HCT116 (cell line): ENCODE results near the gene LRP1B. TPM values are rescaled to one million over a fixed set of nuclear protein-coding genes. Genes with fewer than 3 reads are reported as not detected.

Experiments used
- ATAC-seq: fragments of 200-7000 bp; cut with Tn5 transposase; 2 replicates; pipeline ENCODE4 v1.9.1; 2020; ENCODE audit warnings: mild to moderate bottlenecking, moderate library complexity
- BruUV-seq: library from RNA; stranded (reverse); fragments of 400-500 nt; replicated peaks from 2 replicates; lab custom pipeline; 2021; lab: Mats Ljungman, UMichigan
- CTCF ChIA-PET: fragments of 300-600 bp; sonication (Branson Sonifier 250); formaldehyde crosslinking; loops from one replicate; lab custom pipeline; 2021; ENCODE audit warnings: antibody characterized with exemption; lab: Charles Lee
- POLR2A ChIA-PET: fragments of 300-600, 350-600 bp; sonication (Branson Sonifier 250); formaldehyde crosslinking; loops from one replicate; lab custom pipeline; 2021; ENCODE audit warnings: antibody characterized with exemption; lab: Charles Lee
- RAD21 ChIA-PET, 2 experiments: fragments of 300-600 bp; sonication (Branson Sonifier 250); formaldehyde crosslinking; loops; one replicate each; lab custom pipeline; 2023; ENCODE audit warnings: low total read pairs in 2 of 2; ENCODE audit not compliant: uncharacterized antibody in 2 of 2, unreplicated experiment in 2 of 2, low non-redundant PET in 1 of 2; lab: Charles Lee
- DNase-seq: peaks from one replicate; pipeline ENCODE4 v3.0.0-alpha.2; 2010; ENCODE audit warnings: low read depth, low spot score
- H2AFZ ChIP-seq: fragments of 200-600 bp; shearing (Covaris generic), sonication (generic); 2 replicates; pipeline ENCODE4 v1.6.1; 2017; ENCODE audit warnings: low read depth, mixed run types, mixed read lengths, antibody characterized with exemption, low read length; ENCODE audit not compliant: poor library complexity, severe bottlenecking
- H3K27ac ChIP-seq: 2 replicates; pipeline ENCODE4 v1.5.1; 2012; ENCODE audit warnings: low read depth, low read length
- H3K27me3 ChIP-seq: fragments of 200-600 bp; sonication (generic); 2 replicates; pipeline ENCODE4 v1.6.1; 2016; ENCODE audit warnings: mixed run types, low read length, mixed read lengths; ENCODE audit not compliant: insufficient read depth
- H3K36me3 ChIP-seq, 2 experiments: fragments of 200-500 bp in 1 of 2; fragments of 200-600 bp in 1 of 2; sonication (Bioruptor generic) in 1 of 2; sonication (generic) in 1 of 2; 2 replicates each; pipeline versions ENCODE4 v1.5.1 to v1.6.1; 2014 to 2016; ENCODE audit warnings: low read length in 2 of 2, inconsistent platforms in 1 of 2, mixed read lengths in 1 of 2, mixed run types in 1 of 2; ENCODE audit not compliant: insufficient read depth in 2 of 2, control insufficient read depth in 1 of 2
- H3K4me1 ChIP-seq, 2 experiments: fragments of 200-600 bp in 1 of 2; sonication (generic) in 1 of 2; 2 replicates each; pipeline versions ENCODE4 v1.5.1 to v1.6.1; 2012 to 2017; ENCODE audit warnings: low read length in 2 of 2, inconsistent platforms in 1 of 2, mild to moderate bottlenecking in 1 of 2, mixed read lengths in 1 of 2, mixed run types in 1 of 2, moderate library complexity in 1 of 2; ENCODE audit not compliant: insufficient read depth in 2 of 2, control insufficient read depth in 1 of 2
- H3K4me2 ChIP-seq: fragments of 200-600 bp; sonication (generic); 2 replicates; pipeline ENCODE4 v1.6.1; 2017; ENCODE audit warnings: mixed run types, low read length, mixed read lengths
- H3K4me3 ChIP-seq, 2 experiments: fragments of 200-600 bp in 1 of 2; sonication (generic) in 1 of 2; replicated peaks in 1 of 2; 2 replicates each; pipeline ENCODE4 v1.5.1; 2011 to 2016; ENCODE audit warnings: low read length in 2 of 2, control low read depth in 1 of 2, low read depth in 1 of 2, mild to moderate bottlenecking in 1 of 2, mixed read lengths in 1 of 2, mixed run types in 1 of 2
- H3K79me2 ChIP-seq: fragments of 200-600 bp; sonication (generic); 2 replicates; pipeline ENCODE4 v1.6.1; 2017; ENCODE audit warnings: mild to moderate bottlenecking, mixed run types, low read length, moderate library complexity, mixed read lengths; ENCODE audit not compliant: insufficient read depth
- H3K9ac ChIP-seq: fragments of 200-600 bp; sonication (generic); 2 replicates; pipeline ENCODE4 v1.6.1; 2016; ENCODE audit warnings: low read length, mixed read lengths
- H3K9me2 ChIP-seq: fragments of 200-600 bp; sonication (generic), shearing (Covaris generic); 2 replicates; pipeline ENCODE4 v1.6.1; 2017; ENCODE audit warnings: mixed run types, mild to moderate bottlenecking, moderate library complexity; ENCODE audit not compliant: insufficient read depth
- H3K9me3 ChIP-seq, 2 experiments: fragments of 200-500 bp in 1 of 2; fragments of 200-600 bp in 1 of 2; sonication (Bioruptor generic) in 1 of 2; sonication (generic) in 1 of 2; 2 replicates each; pipeline ENCODE4 v1.6.1; 2014 to 2017; ENCODE audit warnings: low read length in 2 of 2, mixed read lengths in 2 of 2, inconsistent platforms in 1 of 2, low read depth in 1 of 2, mild to moderate bottlenecking in 1 of 2, mixed run types in 1 of 2, moderate library complexity in 1 of 2; ENCODE audit not compliant: control insufficient read depth in 1 of 2, insufficient read depth in 1 of 2
- H4K20me1 ChIP-seq: fragments of 200-600 bp; sonication (generic), shearing (Covaris generic); 2 replicates; pipeline ENCODE4 v1.6.1; 2017; ENCODE audit warnings: mixed run types, mild to moderate bottlenecking, moderate library complexity; ENCODE audit not compliant: insufficient read depth
- ATF3 ChIP-seq: IDR thresholded peaks from 2 replicates; pipeline ENCODE4 v1.6.1; 2012
- CEBPB ChIP-seq: IDR thresholded peaks from 2 replicates; pipeline ENCODE4 v1.6.1; 2012; ENCODE audit warnings: low read depth
- CTCF ChIP-seq, 3 experiments: fragments of 200-600 bp in 1 of 3; sonication (generic) in 1 of 3; IDR thresholded peaks in 2 of 3; conservative IDR thresholded peaks in 1 of 3; 2 replicates each; pipeline ENCODE4 v1.5.1; 2012 to 2017; ENCODE audit warnings: low read depth in 2 of 3, low read length in 2 of 3, antibody characterized with exemption in 1 of 3, borderline replicate concordance in 1 of 3, control low read depth in 1 of 3, mild to moderate bottlenecking in 1 of 3, mixed read lengths in 1 of 3, mixed run types in 1 of 3, moderate library complexity in 1 of 3; ENCODE audit not compliant: insufficient read depth in 1 of 3
- EGR1 ChIP-seq: IDR thresholded peaks from 2 replicates; pipeline ENCODE4 v1.6.1; 2012; ENCODE audit warnings: low read depth
- EZH2 ChIP-seq: fragments of 200-600 bp; sonication (generic); IDR thresholded peaks from 2 replicates; pipeline ENCODE4 v1.6.1; 2017; ENCODE audit warnings: antibody characterized with exemption, mixed run types
- EZH2phosphoT487 ChIP-seq: fragments of 200-600 bp; IDR thresholded peaks from 2 replicates; pipeline ENCODE4 v1.6.1; 2018; ENCODE audit warnings: antibody characterized with exemption, borderline replicate concordance
- JUND ChIP-seq: IDR thresholded peaks from 2 replicates; pipeline ENCODE4 v1.6.1; 2012
- MAX ChIP-seq: IDR thresholded peaks from 2 replicates; pipeline ENCODE4 v1.6.1; 2012
- REST ChIP-seq: IDR thresholded peaks from 2 replicates; pipeline ENCODE4 v1.6.1; 2012; ENCODE audit warnings: low read depth
- SIN3A ChIP-seq: IDR thresholded peaks from 2 replicates; pipeline ENCODE4 v1.6.1; 2012; ENCODE audit warnings: low read depth
- SP1 ChIP-seq: IDR thresholded peaks from 2 replicates; pipeline ENCODE4 v1.6.1; 2012; ENCODE audit warnings: low read depth
- TCF7L2 ChIP-seq: IDR thresholded peaks from 2 replicates; pipeline ENCODE4 v1.7.0; 2011; ENCODE audit warnings: borderline replicate concordance, inconsistent platforms; ENCODE audit not compliant: insufficient read depth, insufficient read length; ENCODE audit errors: extremely low read depth
- YY1 ChIP-seq: IDR thresholded peaks from 2 replicates; pipeline ENCODE4 v1.6.1; 2011; ENCODE audit warnings: low read length, low read depth, moderate library complexity, mild to moderate bottlenecking; ENCODE audit not compliant: insufficient replicate concordance; ENCODE audit errors: extremely low read depth
- ZFX ChIP-seq: fragments of 450-650 bp; IDR thresholded peaks from 2 replicates; pipeline ENCODE4 v1.6.1; 2017
- intact Hi-C: fragments of 100-400 bp; cut with micrococcal nuclease; formaldehyde crosslinking; loops from 2 replicates; pipeline ENCODE4 v1.10.0; 2022
- total RNA-seq: library from RNA; stranded (reverse); gene quantifications from one replicate; pipeline ENCODE4 v1.2.1, GENCODE V29; 2021; ENCODE audit not compliant: unreplicated experiment

The LRP1B gene
- total RNA-seq, 1 experiment from 2014 or later = 0.34 TPM

GRCh38 chr2:141490886-141491285 lies 639.9 kb downstream of the LRP1B start:
- ATAC-seq (no peak), DNase-seq (no peak)
- Histone ChIP-seq H3K79me2 (no peaks in the 10 kb centered on the region), H3K27me3 (no peaks in the 10 kb centered on the region), H3K36me3 (no peaks in the 10 kb centered on the region), H3K4me2 (no peak overlapping the region), H3K9me2 (no peaks in the 10 kb centered on the region; the same call in 1 of the 2 replicates), H4K20me1 (no peaks in the 10 kb centered on the region), H3K9me3 (no peaks in the 10 kb centered on the region), H3K4me1 (no peaks in the 10 kb centered on the region), H3K27ac (no peak overlapping the region), H3K4me3 (no peak overlapping the region), H2AFZ (no peak overlapping the region), H3K9ac (no peak overlapping the region)
- RAD21 ChIA-PET = no interaction called here
- intact Hi-C loops = no loop called here
- CTCF ChIA-PET = no interaction called here
- TF ChIP-seq SP1 = no peak
- TF ChIP-seq REST = no peak
- TF ChIP-seq ATF3 = no peak
- no peak for TF ChIP-seq CTCF (IDR thresholded peaks at IDR 0.05 in 2 of 3, conservative IDR thresholded peaks at IDR 0.05 in 1 of 3; ENCODE audit: borderline replicate concordance in 1 of 3, insufficient read depth in 1 of 3, low read depth in 2 of 3, low read length in 2 of 3)
- TF ChIP-seq TCF7L2 = no peak
- no peak for TF ChIP-seq EZH2
- no peak for TF ChIP-seq SIN3A
- TF ChIP-seq EGR1 = no peak
- TF ChIP-seq YY1 = no peak
- no peak for TF ChIP-seq CEBPB
- TF ChIP-seq ZFX = no peak
- TF ChIP-seq JUND = no peak
- TF ChIP-seq MAX = no peak
- no peak for TF ChIP-seq EZH2phosphoT487
- BruUV-seq = no TSS peak
- POLR2A ChIA-PET = no interaction called here
